ENCODE data around the gene S100A14.

The S100A14 gene

DNA sequence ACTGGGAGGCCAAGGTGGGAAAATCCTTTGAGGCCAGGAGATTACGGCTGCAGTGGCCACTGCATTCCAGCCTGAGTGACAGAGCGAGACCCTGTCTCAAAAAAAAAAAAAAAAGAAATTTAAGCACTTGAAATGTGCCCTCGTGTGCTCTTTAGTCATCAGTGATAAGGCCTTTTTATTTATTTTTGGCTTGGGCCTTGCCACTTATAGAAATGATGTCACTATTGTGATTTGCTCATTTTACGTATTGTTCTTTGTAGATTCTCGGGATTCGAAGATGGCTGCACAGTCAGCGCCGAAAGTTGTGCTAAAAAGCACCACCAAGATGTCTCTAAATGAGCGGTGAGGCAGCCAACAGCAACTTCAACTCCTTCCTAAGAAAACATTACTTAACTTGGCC, 20.2 kb upstream of the S100A14 start:
- no peak for DNase-seq
- H3K4me1 ChIP-seq (ENCODE audit: low read length), result peaks cover 4% of the 10 kb centered on the region; the same call in 1 of the 2 replicates
- peaks cover 42% of the 10 kb centered on the region for H3K36me3 ChIP-seq (replicated peaks; ENCODE audit: insufficient read depth, low read length)
- TF ChIP-seq EZH2 (optimal IDR thresholded peaks at IDR 0.05; ENCODE audit: low read depth, low read length), result no peak
- TF ChIP-seq, protein P1, sequence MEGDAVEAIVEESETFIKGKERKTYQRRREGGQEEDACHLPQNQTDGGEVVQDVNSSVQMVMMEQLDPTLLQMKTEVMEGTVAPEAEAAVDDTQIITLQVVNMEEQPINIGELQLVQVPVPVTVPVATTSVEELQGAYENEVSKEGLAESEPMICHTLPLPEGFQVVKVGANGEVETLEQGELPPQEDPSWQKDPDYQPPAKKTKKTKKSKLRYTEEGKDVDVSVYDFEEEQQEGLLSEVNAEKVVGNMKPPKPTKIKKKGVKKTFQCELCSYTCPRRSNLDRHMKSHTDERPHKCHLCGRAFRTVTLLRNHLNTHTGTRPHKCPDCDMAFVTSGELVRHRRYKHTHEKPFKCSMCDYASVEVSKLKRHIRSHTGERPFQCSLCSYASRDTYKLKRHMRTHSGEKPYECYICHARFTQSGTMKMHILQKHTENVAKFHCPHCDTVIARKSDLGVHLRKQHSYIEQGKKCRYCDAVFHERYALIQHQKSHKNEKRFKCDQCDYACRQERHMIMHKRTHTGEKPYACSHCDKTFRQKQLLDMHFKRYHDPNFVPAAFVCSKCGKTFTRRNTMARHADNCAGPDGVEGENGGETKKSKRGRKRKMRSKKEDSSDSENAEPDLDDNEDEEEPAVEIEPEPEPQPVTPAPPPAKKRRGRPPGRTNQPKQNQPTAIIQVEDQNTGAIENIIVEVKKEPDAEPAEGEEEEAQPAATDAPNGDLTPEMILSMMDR (IDR thresholded peaks at IDR 0.05; ENCODE audit: low read length), result no peak
- no peaks in the 10 kb centered on the region for H3K9me3 ChIP-seq (replicated peaks; ENCODE audit: insufficient read depth, low read length)
- H3K4me3 ChIP-seq (ENCODE audit: low read length), result no peak overlapping the region
- H3K27me3 ChIP-seq (replicated peaks; ENCODE audit: insufficient read depth, low read length), result no peaks in the 10 kb centered on the region
- no peak overlapping the region for H3K9ac ChIP-seq (ENCODE audit: low read length)
- H3K9me2 ChIP-seq (replicated peaks; ENCODE audit: insufficient read depth, low read length), result no peaks in the 10 kb centered on the region
- no peak overlapping the region for H3K4me2 ChIP-seq (ENCODE audit: low read depth, low read length)
- peaks cover 5% of the 10 kb centered on the region for H3F3A ChIP-seq (ENCODE audit: insufficient read depth, low read length)
- H3K27ac ChIP-seq (ENCODE audit: low read length), result no peak overlapping the region
- H2AFZ ChIP-seq (ENCODE audit: low read length), result no peak overlapping the region
- peaks cover 73% of the 10 kb centered on the region for H3K79me2 ChIP-seq (ENCODE audit: low read length)
- H4K20me1 ChIP-seq (ENCODE audit: insufficient read depth, low read length), result no peaks in the 10 kb centered on the region

DNA sequence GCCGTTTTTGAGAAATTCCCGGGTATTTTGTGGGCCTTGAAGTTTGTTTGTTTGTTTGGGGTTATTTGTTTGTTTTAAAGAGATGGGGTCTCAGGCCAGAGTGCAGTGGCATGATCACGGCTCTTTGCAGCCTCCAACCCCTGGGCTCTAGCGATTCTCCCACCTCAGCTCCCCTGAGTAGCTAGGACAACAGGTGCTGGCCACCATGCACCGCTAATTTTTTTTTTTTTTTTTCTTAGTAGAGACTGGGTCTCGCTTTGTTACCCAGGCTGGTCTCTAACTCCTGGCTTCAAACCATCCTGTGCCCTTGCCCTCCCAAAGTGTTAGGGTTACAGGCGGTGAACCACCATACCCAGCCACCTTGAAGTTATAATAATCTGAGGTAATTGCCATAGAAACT, 19.7 kb upstream of the S100A14 start:
- Histone ChIP-seq H3K27ac (ENCODE audit: low read length) (no peak overlapping the region), H3K4me3 (ENCODE audit: low read length) (no peak overlapping the region), H3K4me1 (ENCODE audit: low read length) (peaks cover 4% of the 10 kb centered on the region; the same call in 1 of the 2 replicates), H2AFZ (ENCODE audit: low read length) (no peak overlapping the region), H3K27me3 (replicated peaks; ENCODE audit: insufficient read depth, low read length) (no peaks in the 10 kb centered on the region), H3K9me3 (replicated peaks; ENCODE audit: insufficient read depth, low read length) (no peaks in the 10 kb centered on the region), H4K20me1 (ENCODE audit: insufficient read depth, low read length) (no peaks in the 10 kb centered on the region), H3K79me2 (ENCODE audit: low read length) (peaks cover 69% of the 10 kb centered on the region), H3K4me2 (ENCODE audit: low read depth, low read length) (no peak overlapping the region), H3K36me3 (replicated peaks; ENCODE audit: insufficient read depth, low read length) (peaks cover 37% of the 10 kb centered on the region), H3K9ac (ENCODE audit: low read length) (no peak overlapping the region), H3K9me2 (replicated peaks; ENCODE audit: insufficient read depth, low read length) (no peaks in the 10 kb centered on the region), H3F3A (ENCODE audit: insufficient read depth, low read length) (peaks cover 5% of the 10 kb centered on the region)
- no peak for DNase-seq
- no peak for TF ChIP-seq EZH2phosphoT487 (IDR thresholded peaks at IDR 0.05; ENCODE audit: low read length)
- no peak for TF ChIP-seq EZH2 (optimal IDR thresholded peaks at IDR 0.05; ENCODE audit: low read depth, low read length)
- TF ChIP-seq, protein P1 (IDR thresholded peaks at IDR 0.05; ENCODE audit: low read length), result no peak

DNA sequence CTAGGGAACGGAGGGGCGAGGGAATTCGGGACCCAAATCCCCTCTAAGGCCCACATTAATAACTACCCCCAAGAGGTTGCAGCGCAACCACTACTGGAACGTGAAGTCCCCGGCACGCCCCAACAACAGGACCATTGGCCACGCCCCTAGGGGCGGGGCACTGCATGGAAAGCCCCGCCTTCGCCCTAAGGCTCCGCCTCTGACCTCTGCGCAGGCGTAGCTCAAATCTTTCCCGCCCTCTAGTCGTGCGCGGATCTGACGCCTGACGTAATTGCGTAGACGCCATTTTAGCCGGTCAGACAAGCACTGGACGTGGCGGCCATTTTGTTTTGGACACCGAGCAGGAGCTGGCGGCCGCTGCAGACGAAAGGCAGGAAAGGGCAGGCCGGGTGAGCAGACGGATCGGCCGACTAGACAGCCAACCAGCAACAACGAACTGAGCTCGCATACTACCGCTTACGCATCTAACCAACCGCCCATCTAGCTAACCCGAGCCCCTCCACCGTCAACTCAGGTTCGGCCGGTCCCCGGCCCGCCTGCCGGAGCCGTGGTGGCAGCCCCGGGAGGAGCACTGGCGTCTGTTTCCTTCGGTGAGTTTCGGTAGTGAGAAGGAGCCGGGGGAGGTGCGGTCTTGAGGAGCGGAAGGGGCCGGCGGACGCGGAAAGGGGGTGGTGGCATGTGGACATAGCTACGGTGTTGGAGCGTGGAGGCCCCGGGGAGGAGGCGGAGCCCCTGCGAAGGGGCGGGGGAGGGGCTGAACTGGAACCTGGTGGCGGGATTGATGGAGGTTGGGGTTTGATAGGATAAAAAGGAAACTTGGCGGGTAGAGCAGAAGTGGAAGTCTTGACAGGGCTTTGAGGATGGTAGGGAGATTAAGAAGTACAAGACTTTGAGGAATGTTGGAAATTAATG, 17.9 kb upstream of the S100A14 start, which contains the start of gene CHTOP:
CHTOP (plus strand) TSS at position 313 of the 912 bp plus-strand sequence. CDS start 2,523 bp downstream, outside the sequence.
- H3K9ac ChIP-seq (ENCODE audit: low read length), result peak within 1 kb of the TSS; percentile 99
- H3K27ac ChIP-seq (ENCODE audit: low read length), result peak within 1 kb of the TSS; percentile 95
- peaks cover 5% of the 10 kb centered on the region for H3F3A ChIP-seq (ENCODE audit: insufficient read depth, low read length)
- H3K4me2 ChIP-seq (ENCODE audit: low read depth, low read length), result peak within 1 kb of the TSS; percentile 64; the same call in 1 of the 2 replicates
- H3K36me3 ChIP-seq (replicated peaks; ENCODE audit: insufficient read depth, low read length), result peaks cover 27% of the 10 kb centered on the region
- peak within 1 kb of the TSS; percentile 27 for H2AFZ ChIP-seq (ENCODE audit: low read length)
- DNase-seq, result peak; percentile 100
- peaks cover 50% of the 10 kb centered on the region for H3K79me2 ChIP-seq (ENCODE audit: low read length)
- TF ChIP-seq, protein P1 (IDR thresholded peaks at IDR 0.05; ENCODE audit: low read length), result no peak
- no peak for TF ChIP-seq EZH2 (optimal IDR thresholded peaks at IDR 0.05; ENCODE audit: low read depth, low read length)
- no peak for TF ChIP-seq EZH2phosphoT487 (IDR thresholded peaks at IDR 0.05; ENCODE audit: low read length)
- no peaks in the 10 kb centered on the region for H3K9me3 ChIP-seq (replicated peaks; ENCODE audit: insufficient read depth, low read length)
- H3K27me3 ChIP-seq (replicated peaks; ENCODE audit: insufficient read depth, low read length), result no peaks in the 10 kb centered on the region
- H3K9me2 ChIP-seq (replicated peaks; ENCODE audit: insufficient read depth, low read length), result no peaks in the 10 kb centered on the region
- H3K4me3 ChIP-seq (ENCODE audit: low read length), result peak within 1 kb of the TSS; percentile 92
- H4K20me1 ChIP-seq (ENCODE audit: insufficient read depth, low read length), result no peaks in the 10 kb centered on the region
- H3K4me1 ChIP-seq (ENCODE audit: low read length), result peaks cover 4% of the 10 kb centered on the region; the same call in 1 of the 2 replicates

Data from MM.1S (cell line).